HG03135 (cell line): ENCODE data around the gene DOCK8.

Experiments used
- ATAC-seq: cut with Tn5 transposase; IDR thresholded peaks from one replicate; pipeline ENCODE4 v1.9.1; 2021; ENCODE audit warnings: mild to moderate bottlenecking, moderate library complexity; ENCODE audit not compliant: unreplicated experiment

The DOCK8 gene

GRCh38 chr9:266228-266627 lies 51.6 kb downstream of the DOCK8 start:
- no peak for ATAC-seq

- no peak for ATAC-seq
Measured at GRCh38 chr9:268616-269015, 54.0 kb downstream of the DOCK8 start.

GRCh38 chr9:269081-269711 lies 54.5 kb downstream of the DOCK8 start:
- ATAC-seq: no peak

DNA sequence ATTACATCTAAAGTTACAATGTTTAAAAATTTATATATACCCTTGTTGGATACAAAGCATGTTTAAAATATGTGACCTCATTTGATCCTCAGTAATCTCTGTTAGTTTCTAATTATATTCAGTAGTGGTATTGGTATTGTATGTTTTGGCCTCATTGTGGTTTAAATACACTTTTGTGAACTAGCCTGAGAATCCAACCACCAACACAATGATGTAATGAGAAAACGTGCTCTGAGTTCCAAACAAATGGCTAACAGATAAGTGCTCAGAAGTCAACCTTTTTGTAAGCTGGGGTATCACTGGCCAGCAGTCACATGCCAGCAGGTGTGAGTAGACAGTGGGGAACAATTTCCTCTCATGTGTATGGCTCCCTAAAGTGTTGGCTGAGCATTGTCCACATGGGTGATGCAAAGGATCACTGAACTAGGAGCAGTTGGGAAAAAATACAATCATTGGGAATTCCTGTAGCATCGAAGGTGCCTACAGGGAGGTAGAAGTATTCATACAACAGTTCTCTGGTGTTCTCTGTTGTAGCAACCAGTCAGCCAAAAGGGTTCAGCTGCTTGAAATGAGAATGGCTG lies 56.1 kb downstream of the DOCK8 start:
- no peak for ATAC-seq

DNA sequence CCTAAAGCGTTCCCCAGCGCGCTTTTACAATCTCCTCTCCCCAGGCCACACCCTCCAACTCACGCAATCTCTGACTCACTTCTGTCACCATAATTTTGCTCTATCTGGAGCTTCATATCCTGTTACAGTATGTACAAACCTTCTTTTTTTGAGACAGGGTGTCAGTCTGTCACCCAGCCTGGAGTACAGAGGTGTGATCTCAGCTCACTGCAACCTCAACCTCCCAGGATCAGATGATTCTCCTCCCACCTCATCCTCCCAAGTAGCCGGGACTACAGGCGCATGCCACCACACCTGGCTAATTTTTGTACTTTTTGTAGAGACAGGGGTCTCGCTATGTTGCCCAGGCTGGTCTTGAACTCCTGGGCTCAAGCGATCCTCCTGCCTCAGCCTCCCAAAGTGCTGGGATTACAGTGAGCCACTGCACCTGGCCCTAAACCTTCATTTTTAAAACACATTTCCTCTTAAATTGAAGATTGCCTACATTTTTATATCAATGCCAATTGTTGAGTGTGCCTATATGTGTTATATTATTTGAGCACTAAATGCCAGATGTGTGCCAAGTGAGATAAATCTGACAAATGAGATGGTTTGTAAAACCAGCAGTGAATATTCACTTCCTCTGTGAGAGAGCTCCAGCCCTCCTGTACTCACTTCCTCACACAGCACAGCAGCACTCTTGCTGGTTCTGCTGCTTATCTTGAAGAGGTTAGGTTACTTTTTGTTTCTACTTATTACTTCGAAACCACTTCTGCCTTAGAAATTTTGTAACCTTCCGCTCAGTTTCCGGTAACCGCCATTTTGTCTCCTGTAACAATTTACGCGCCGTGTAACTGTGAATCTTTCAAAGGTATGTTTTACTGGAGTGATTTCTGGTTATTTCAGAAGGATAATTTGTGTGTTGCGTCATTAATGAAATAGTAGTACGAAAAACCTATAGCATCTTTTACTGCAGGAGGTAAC lies 57.9 kb downstream of the DOCK8 start:
- ATAC-seq: peak; percentile 98

GRCh38 chr9:274406-274805 lies 59.7 kb downstream of the DOCK8 start:
- ATAC-seq: no peak

GRCh38 chr9:277601-278295 lies 63.1 kb downstream of the DOCK8 start:
- ATAC-seq: no peak

DNA sequence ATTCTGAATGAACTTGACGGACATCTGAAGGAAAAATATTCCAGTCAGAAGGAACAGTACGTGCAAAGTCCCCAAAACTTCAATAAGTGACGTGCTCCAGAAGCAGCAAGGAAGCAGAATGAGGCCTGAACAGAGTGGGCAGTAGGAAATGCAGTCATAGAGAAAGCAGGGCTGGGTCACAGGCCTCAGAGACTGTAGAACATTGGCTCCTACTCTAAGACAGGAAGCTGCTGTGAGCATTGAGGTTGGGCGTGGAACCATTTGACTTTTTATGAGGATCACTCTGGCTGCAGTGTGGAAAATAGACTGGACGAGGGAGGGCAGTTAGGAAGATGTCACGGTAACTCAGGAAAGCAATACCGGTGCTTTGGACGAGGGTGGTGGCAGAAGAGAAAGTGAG lies 64.0 kb downstream of the DOCK8 start:
- no peak for ATAC-seq

- ATAC-seq: no peak
Measured at GRCh38 chr9:279674-280073, 65.0 kb downstream of the DOCK8 start.

DNA sequence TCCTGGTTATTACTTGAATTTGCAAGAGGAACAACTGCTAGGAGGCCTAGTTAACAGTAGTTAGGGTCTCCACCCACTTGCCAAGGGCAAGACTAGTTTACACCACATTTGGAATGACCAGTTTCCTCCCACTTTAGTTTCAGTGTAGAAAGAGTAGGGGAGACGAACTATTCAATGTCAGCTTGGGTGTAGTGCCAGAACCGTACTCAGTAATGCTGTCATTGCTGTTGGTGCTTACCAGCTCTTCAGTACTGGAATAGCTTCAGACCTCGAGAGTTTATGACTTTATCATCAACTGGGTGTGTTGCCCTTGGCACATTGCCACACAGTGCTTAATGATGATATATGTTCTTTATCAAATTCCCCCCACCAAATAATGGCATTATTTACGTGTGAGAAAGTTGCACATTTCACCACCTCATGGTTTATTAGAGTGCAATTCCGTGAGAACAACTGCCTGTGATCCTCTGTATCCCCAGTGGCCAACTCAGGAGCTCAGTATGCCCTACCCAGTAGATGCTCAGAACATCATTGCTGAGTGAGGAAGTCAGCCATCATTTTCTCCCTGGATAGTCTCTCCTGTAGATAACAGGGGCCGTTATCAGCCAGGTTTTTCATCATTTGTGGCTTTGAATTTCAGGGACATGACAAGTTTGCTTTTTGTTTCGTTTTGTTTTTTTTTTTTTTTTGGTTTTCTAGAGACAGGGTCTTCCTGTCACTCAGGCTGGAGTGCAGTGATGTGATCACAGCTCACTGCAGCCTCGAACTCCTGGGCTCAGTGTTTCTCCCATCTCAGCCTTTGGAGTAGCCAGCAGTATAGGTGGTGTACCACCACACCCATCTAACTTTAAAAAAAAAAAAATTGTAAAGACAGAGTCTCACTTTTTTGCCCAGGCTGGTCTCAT lies 67.3 kb downstream of the DOCK8 start:
- no peak for ATAC-seq

DNA sequence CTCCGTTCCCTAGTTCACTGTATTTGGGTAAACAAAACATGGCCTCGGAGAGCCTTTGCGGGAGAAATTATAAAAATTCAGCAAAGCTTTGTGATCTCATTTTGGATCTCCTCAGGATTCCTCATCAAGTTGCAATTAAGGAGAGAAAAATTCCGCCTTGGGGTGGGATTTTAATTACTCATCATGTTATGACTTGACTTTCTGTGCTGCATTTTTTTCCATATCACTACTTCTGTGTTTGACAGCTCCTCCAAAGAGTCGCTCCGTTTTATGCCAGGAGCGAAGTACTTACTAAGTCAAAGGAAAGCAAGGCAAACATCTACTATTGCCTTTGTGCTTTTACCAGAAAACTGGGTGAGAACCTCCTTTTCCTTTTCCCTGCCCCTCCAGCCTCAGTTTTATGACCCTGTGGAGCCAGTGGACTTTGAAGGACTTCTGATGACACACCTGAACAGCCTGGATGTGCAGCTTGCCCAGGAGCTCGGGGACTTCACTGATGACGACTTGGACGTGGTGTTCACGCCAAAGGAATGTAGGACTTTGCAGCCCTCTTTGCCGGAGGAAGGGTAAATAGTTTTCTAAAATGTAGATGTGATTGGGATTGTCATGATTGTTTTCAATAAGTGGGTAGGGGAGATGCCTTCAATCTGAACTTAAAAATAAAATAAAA lies 71.5 kb downstream of the DOCK8 start:
- ATAC-seq: no peak

DNA sequence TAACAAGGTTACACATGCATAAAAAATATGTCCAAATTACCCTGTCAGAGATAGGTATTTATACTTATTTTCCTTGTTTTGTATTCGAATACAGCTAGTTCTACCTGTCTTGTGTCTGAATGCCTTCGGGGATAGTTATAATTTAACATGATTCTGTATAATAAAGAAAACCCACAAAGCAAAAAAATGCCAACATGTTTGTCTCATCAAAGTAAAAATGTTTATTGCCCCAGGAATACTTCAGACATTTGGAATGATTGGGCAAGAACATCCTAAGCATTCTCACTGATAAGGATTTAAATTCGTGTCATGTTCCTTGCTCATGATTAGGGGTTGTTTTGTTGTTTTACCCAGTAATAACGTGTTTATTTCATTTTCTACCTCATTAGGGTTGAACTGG lies 74.5 kb downstream of the DOCK8 start:
- ATAC-seq: no peak

- no peak for ATAC-seq
Measured at GRCh38 chr9:292915-293314, 78.2 kb downstream of the DOCK8 start.

DNA sequence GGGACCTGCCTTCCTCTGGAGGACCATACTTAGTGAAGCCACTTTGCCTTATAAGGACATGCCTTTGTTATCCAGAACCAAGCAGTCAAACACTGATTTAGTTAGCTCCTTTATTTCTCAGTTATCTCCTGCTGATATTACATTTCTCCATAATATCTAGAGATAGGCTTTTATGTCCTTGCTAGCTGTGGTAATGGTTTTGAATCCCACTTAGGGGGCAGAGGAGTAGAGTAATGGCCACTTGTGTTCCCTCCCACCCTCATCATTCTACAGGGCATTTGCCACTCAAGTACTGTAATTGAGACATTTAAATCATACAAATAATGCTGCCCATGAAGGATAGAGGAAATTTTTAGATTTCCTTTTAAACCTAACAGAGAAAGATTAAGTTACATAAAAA lies 80.9 kb downstream of the DOCK8 start:
- ATAC-seq: no peak

GRCh38 chr9:296411-296810 lies 81.7 kb downstream of the DOCK8 start:
- ATAC-seq: no peak

GRCh38 chr9:297104-297972 lies 82.7 kb downstream of the DOCK8 start:
- peak; percentile 93 for ATAC-seq

DNA sequence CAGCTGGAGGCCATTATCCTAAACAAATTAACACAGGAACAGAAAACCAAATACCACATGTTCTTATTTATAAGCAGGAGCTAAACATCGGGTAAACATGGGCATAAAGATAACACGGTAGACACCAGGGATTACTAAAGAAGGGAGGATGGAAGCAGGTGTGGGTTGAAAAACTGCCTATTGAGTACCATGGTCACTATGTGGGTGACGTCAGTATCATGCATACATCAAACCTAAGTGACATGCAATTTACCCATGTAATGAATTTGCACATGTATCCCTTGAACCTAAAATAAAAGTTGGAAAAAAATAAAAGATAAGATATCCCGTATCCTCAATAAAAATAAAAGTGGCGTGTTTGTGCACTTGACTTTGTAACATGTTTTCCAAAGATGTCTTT lies 88.8 kb downstream of the DOCK8 start:
- ATAC-seq: no peak

- no peak for ATAC-seq
Measured at GRCh38 chr9:304106-304505, 89.4 kb downstream of the DOCK8 start.
